ENCODE measurements around the gene PDAP1. TPM values are rescaled to one million over a fixed set of nuclear protein-coding genes. Genes with fewer than 3 reads are reported as not detected.

The PDAP1 gene
- total and polyA plus RNA-seq, 7 experiments from 2014 or later = 38.4 to 104 (median 43.4) TPM

- Histone ChIP-seq H3K36me3 (ENCODE audit: control insufficient read depth in 2 of 3, insufficient read depth in 3 of 3, low read length in 3 of 3) (peaks cover 16 to 46% (median 18%) of the 10 kb centered on the region in 3 experiments), H3K9me3 (ENCODE audit: control insufficient read depth in 2 of 3, low read length in 3 of 3) (no peaks in the 10 kb centered on the region), H3K27me3 (ENCODE audit: control insufficient read depth in 2 of 2, insufficient read depth in 2 of 2, low read length in 2 of 2) (no peaks in the 10 kb centered on the region), H3K27ac (ENCODE audit: low read depth, low read length) (peak overlapping the region; percentile 93), H3K4me1 (ENCODE audit: control insufficient read depth in 2 of 2, insufficient read depth in 2 of 2, low read length in 2 of 2) (peaks cover 26 to 37% of the 10 kb centered on the region in 2 donors), H3K4me3 (ENCODE audit: low read length) (peak overlapping the region; percentile 89)
- peak overlapping the region; percentile 91 to 98 (median 96) for H3K4me3 Mint-ChIP-seq
- ChIA-PET CTCF (interaction anchor here (0.5 to 1.3 kb wide), 7 partner anchors 16 to 171 kb away, joined by 3 to 11 read pairs (median 3); no protein-coding TSS in a partner anchor), POLR2A (interaction anchor here (0.7 to 5.0 kb wide), 18 partner anchors 10 to 1020 kb away, joined by 3 to 62 read pairs (median 6); partner anchors contain the start of genes ARPC1A, ARPC1B, CPSF4 and MEPCE)
- no peaks in the 10 kb centered on the region for H3K27me3 Mint-ChIP-seq
- peaks cover 0 to 2% (median 0%) of the 10 kb centered on the region in 11 donors for H3K9me3 Mint-ChIP-seq
- DNase-seq (peak in 4 of 9 donors; percentile 17 to 28 (median 27)), ATAC-seq (peak; percentile 23)
- peaks cover 4 to 21% (median 13%) of the 10 kb centered on the region in 5 donors for H3K36me3 Mint-ChIP-seq
- peaks cover 34 to 64% (median 45%) of the 10 kb centered on the region in 7 donors for H3K4me1 Mint-ChIP-seq
- H3K27ac Mint-ChIP-seq = peak overlapping the region; percentile 94 to 97 (median 97)
- intact Hi-C loops (cut with micrococcal nuclease) = loop anchor here (1.0 to 10.0 kb wide), 9 partner anchors 29 to 676 kb away; partner anchors contain the start of genes ZNF3 (in 2 of the 2), ZSCAN25 (in 2 of the 2), ARPC1B (in 1 of the 2) and COPS6 (in 1 of the 2)
These were observed 785 bp upstream of the PDAP1 start for GRCh38 chr7:99409192-99409572.

- H3K36me3 ChIP-seq (ENCODE audit: control insufficient read depth in 2 of 3, insufficient read depth in 3 of 3, low read length in 3 of 3) = peaks cover 18 to 49% (median 19%) of the 10 kb centered on the region in 3 experiments
- POLR2A ChIA-PET = interaction anchor here (0.5 to 5.0 kb wide), 17 partner anchors 9 to 1021 kb away, joined by 3 to 62 read pairs (median 6); partner anchors contain the start of genes ARPC1A, ARPC1B, CPSF4 and MEPCE
- peak in 6 of 9 donors; percentile 10 to 31 (median 19) for DNase-seq
These were observed 472 bp downstream of the PDAP1 start for GRCh38 chr7:99407872-99408378.

GRCh38 chr7:99406557-99406956, 1.8 kb downstream of the PDAP1 start:
- intact Hi-C loops (cut with micrococcal nuclease) = loop anchor here (5.0 to 10.0 kb wide), 3 partner anchors 34 to 678 kb away; partner anchors contain the start of genes ARPC1B (in 1 of the 2), COPS6 (in 1 of the 2), SMURF1 (in 1 of the 2) and ZNF3 (in 1 of the 2)
- ATAC-seq = no peak
- POLR2A ChIA-PET = interaction anchor here (1.1 to 5.0 kb wide), 9 partner anchors 7 to 151 kb away, joined by 3 to 62 read pairs (median 22); partner anchors contain the start of genes ARPC1B, ZNF394 and ZNF655
- H3K27ac ChIP-seq (ENCODE audit: low read depth, low read length) = peak overlapping the region; percentile 93
- peaks cover 11 to 48% (median 15%) of the 10 kb centered on the region in 3 experiments for H3K36me3 ChIP-seq (ENCODE audit: control insufficient read depth in 2 of 3, insufficient read depth in 3 of 3, low read length in 3 of 3)
- peaks cover 0 to 5% (median 0%) of the 10 kb centered on the region in 11 donors for H3K9me3 Mint-ChIP-seq
- peaks cover 43 to 68% (median 47%) of the 10 kb centered on the region in 7 donors for H3K4me1 Mint-ChIP-seq
- H3K36me3 Mint-ChIP-seq = peaks cover 11 to 29% (median 14%) of the 10 kb centered on the region in 5 donors
- CTCF ChIA-PET = interaction anchor here (1.0 kb wide), 1 partner anchor 41 kb away, joined by 3 read pairs; no protein-coding TSS in a partner anchor
- H3K9me3 ChIP-seq (ENCODE audit: control insufficient read depth in 2 of 3, low read length in 3 of 3) = no peaks in the 10 kb centered on the region
- H3K4me3 Mint-ChIP-seq = peak overlapping the region; percentile 29 to 98 (median 96)
- H3K27me3 Mint-ChIP-seq = no peaks in the 10 kb centered on the region
- peak overlapping the region; percentile 90 to 97 (median 97) for H3K27ac Mint-ChIP-seq
- DNase-seq = no peak
- no peak overlapping the region for H3K4me3 ChIP-seq (ENCODE audit: low read length)
- no peaks in the 10 kb centered on the region for H3K27me3 ChIP-seq (ENCODE audit: control insufficient read depth in 2 of 2, insufficient read depth in 2 of 2, low read length in 2 of 2)
- peaks cover 26 to 37% of the 10 kb centered on the region in 2 donors for H3K4me1 ChIP-seq (ENCODE audit: control insufficient read depth in 2 of 2, insufficient read depth in 2 of 2, low read length in 2 of 2)

More at GRCh38 chr7:99407872-99408378, 472 bp downstream of the PDAP1 start:
- peak overlapping the region; percentile 89 for H3K4me3 ChIP-seq (ENCODE audit: low read length)
- H3K4me1 ChIP-seq (ENCODE audit: control insufficient read depth in 2 of 2, insufficient read depth in 2 of 2, low read length in 2 of 2) = peaks cover 26 to 37% of the 10 kb centered on the region in 2 donors
- peak overlapping the region; percentile 94 to 98 (median 97) for H3K27ac Mint-ChIP-seq
- H3K9me3 ChIP-seq (ENCODE audit: control insufficient read depth in 2 of 3, low read length in 3 of 3) = no peaks in the 10 kb centered on the region
- CTCF ChIA-PET = interaction anchor here (0.6 to 0.9 kb wide), 2 partner anchors 17 to 59 kb away, joined by 3 to 4 read pairs; no protein-coding TSS in a partner anchor
- no peak for ATAC-seq
- intact Hi-C loops (cut with micrococcal nuclease) = loop anchor here (1.0 to 10.0 kb wide), 19 partner anchors 15 to 677 kb away; partner anchors contain the start of genes ARPC1A (in 2 of the 2), ARPC1B (in 2 of the 2), ATP5MF (in 2 of the 2) and ZNF3 (in 2 of the 2)
- H3K27me3 ChIP-seq (ENCODE audit: control insufficient read depth in 2 of 2, insufficient read depth in 2 of 2, low read length in 2 of 2) = no peaks in the 10 kb centered on the region
- no peaks in the 10 kb centered on the region for H3K27me3 Mint-ChIP-seq
- peak overlapping the region; percentile 93 for H3K27ac ChIP-seq (ENCODE audit: low read depth, low read length)
- H3K9me3 Mint-ChIP-seq = peaks cover 0 to 4% (median 0%) of the 10 kb centered on the region in 11 donors
- peaks cover 10 to 28% (median 15%) of the 10 kb centered on the region in 5 donors for H3K36me3 Mint-ChIP-seq
- peaks cover 41 to 69% (median 45%) of the 10 kb centered on the region in 7 donors for H3K4me1 Mint-ChIP-seq
- H3K4me3 Mint-ChIP-seq = peak overlapping the region; percentile 91 to 98 (median 96)

GRCh38 chr7:99404977-99405320, 3.4 kb downstream of the PDAP1 start:
- ATAC-seq (no peak), DNase-seq (no peak)
- intact Hi-C loops (cut with micrococcal nuclease) = loop anchor here (5.0 to 10.0 kb wide), 3 partner anchors 33 to 680 kb away; partner anchors contain the start of genes ARPC1B (in 1 of the 2), COPS6 (in 1 of the 2), SMURF1 (in 1 of the 2) and ZNF3 (in 1 of the 2)
- Histone ChIP-seq H3K36me3 (ENCODE audit: control insufficient read depth in 2 of 3, insufficient read depth in 3 of 3, low read length in 3 of 3) (peaks cover 0 to 48% (median 14%) of the 10 kb centered on the region in 3 experiments), H3K27ac (ENCODE audit: low read depth, low read length) (no peak overlapping the region), H3K4me1 (ENCODE audit: control insufficient read depth in 2 of 2, insufficient read depth in 2 of 2, low read length in 2 of 2) (peaks cover 19 to 25% of the 10 kb centered on the region in 2 donors), H3K27me3 (ENCODE audit: control insufficient read depth in 2 of 2, insufficient read depth in 2 of 2, low read length in 2 of 2) (no peaks in the 10 kb centered on the region), H3K4me3 (ENCODE audit: low read length) (no peak overlapping the region), H3K9me3 (ENCODE audit: control insufficient read depth in 2 of 3, low read length in 3 of 3) (no peaks in the 10 kb centered on the region)
- Mint-ChIP-seq H3K4me3 (peak overlapping the region in 1 of 10 donors; percentile 24), H3K36me3 (peaks cover 12 to 28% (median 14%) of the 10 kb centered on the region in 5 donors), H3K9me3 (peaks cover 0 to 5% (median 0%) of the 10 kb centered on the region in 11 donors), H3K4me1 (peaks cover 30 to 60% (median 38%) of the 10 kb centered on the region in 7 donors), H3K27me3 (no peaks in the 10 kb centered on the region), H3K27ac (peak overlapping the region in 5 of 9 donors; percentile 20 to 75 (median 56))
- ChIA-PET POLR2A (interaction anchor here (6.3 kb wide), 1 partner anchor 12 kb away, joined by 24 read pairs; no protein-coding TSS in a partner anchor), CTCF (no interaction called here)

GRCh38 chr7:99404235-99404976, 4.0 kb downstream of the PDAP1 start:
- Mint-ChIP-seq H3K9me3 (peaks cover 0 to 5% (median 0%) of the 10 kb centered on the region in 11 donors), H3K27ac (peak overlapping the region in 8 of 9 donors; percentile 43 to 83 (median 72)), H3K27me3 (no peaks in the 10 kb centered on the region), H3K4me3 (peak overlapping the region in 1 of 10 donors; percentile 56), H3K36me3 (peaks cover 12 to 28% (median 14%) of the 10 kb centered on the region in 5 donors), H3K4me1 (peaks cover 25 to 55% (median 32%) of the 10 kb centered on the region in 7 donors)
- ChIA-PET POLR2A (interaction anchor here (0.7 to 6.3 kb wide), 4 partner anchors 11 to 27 kb away, joined by 3 to 24 read pairs (median 4); no protein-coding TSS in a partner anchor), CTCF (no interaction called here)
- peaks cover 0 to 54% (median 14%) of the 10 kb centered on the region in 3 experiments for H3K36me3 ChIP-seq (ENCODE audit: control insufficient read depth in 2 of 3, insufficient read depth in 3 of 3, low read length in 3 of 3)
- H3K27me3 ChIP-seq (ENCODE audit: control insufficient read depth in 2 of 2, insufficient read depth in 2 of 2, low read length in 2 of 2) = no peaks in the 10 kb centered on the region
- no peaks in the 10 kb centered on the region for H3K9me3 ChIP-seq (ENCODE audit: control insufficient read depth in 2 of 3, low read length in 3 of 3)
- intact Hi-C loops (cut with micrococcal nuclease) = loop anchor here in 1 of 2 donors (10.0 kb wide), 1 partner anchor 680 kb away; the partner anchor contains the start of genes COPS6 and ZNF3
- DNase-seq = no peak
- no peak for ATAC-seq
- H3K27ac ChIP-seq (ENCODE audit: low read depth, low read length) = no peak overlapping the region
- H3K4me3 ChIP-seq (ENCODE audit: low read length) = no peak overlapping the region
- H3K4me1 ChIP-seq (ENCODE audit: control insufficient read depth in 2 of 2, insufficient read depth in 2 of 2, low read length in 2 of 2) = peaks cover 18 to 21% of the 10 kb centered on the region in 2 donors
